MG63 (cell line): Measurements from ENCODE around the gene ZNF142. TPM values are rescaled to one million over a fixed set of nuclear protein-coding genes. Genes with fewer than 3 reads are reported as not detected.

Experiments
- DNase-seq: peaks from one replicate; pipeline ENCODE4 v3.0.0-alpha.2; 2020
- H3K27me3 ChIP-seq: fragments of 250-450 bp; sonication (Bioruptor Pico); 2 replicates; pipeline ENCODE4 v1.5.1; 2020; ENCODE audit warnings: mild to moderate bottlenecking, moderate library complexity
- H3K36me3 ChIP-seq: fragments of 250-450 bp; sonication (Bioruptor Pico); 2 replicates; pipeline ENCODE4 v1.5.1; 2020; ENCODE audit warnings: mild to moderate bottlenecking, moderate library complexity
- H3K4me3 ChIP-seq: fragments of 250-450 bp; sonication (Bioruptor Pico); 2 replicates; pipeline ENCODE4 v1.5.1; 2020; ENCODE audit warnings: mild to moderate bottlenecking, moderate library complexity
- H3K9me3 ChIP-seq: fragments of 250-450 bp; sonication (Bioruptor Pico); 2 replicates; pipeline ENCODE4 v1.5.1; 2020; ENCODE audit warnings: mild to moderate bottlenecking, moderate library complexity
- total RNA-seq: library from RNA; depleted of rRNA; stranded (reverse); fragments of >200 nt; shearing (Covaris generic); gene quantifications from 2 replicates; pipeline ENCODE4 v1.2.3, GENCODE V29; 2014; ENCODE audit warnings: low replicate concordance

The ZNF142 gene
- total RNA-seq, 1 experiment from 2014 or later = 2.6 TPM

DNA sequence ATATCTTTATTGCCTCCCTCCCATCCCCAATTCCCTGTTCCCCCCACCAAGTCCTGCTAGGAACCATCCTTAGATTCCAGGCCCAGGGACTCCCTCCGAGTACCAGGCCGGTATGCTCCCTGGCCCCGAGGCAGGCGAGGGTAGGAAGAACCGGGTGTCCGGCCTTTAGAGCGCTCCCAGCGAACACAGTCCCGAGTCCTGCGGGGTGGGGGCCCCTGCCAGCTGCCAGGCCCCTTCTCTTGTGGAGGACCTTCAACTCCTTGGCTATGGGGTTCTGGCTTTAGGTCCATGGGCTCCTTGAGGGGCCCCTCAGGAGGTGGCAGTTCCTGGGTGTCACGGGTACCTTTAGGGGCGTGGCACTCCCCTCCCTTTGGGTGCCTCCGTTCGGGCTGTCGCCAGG is 4.5 kb upstream of the ZNF142 start:
- peaks cover 56% of the 10 kb centered on the region for H3K36me3 ChIP-seq
- no peak overlapping the region for H3K4me3 ChIP-seq
- DNase-seq = no peak
- H3K9me3 ChIP-seq = no peaks in the 10 kb centered on the region
- H3K27me3 ChIP-seq = no peaks in the 10 kb centered on the region

DNA sequence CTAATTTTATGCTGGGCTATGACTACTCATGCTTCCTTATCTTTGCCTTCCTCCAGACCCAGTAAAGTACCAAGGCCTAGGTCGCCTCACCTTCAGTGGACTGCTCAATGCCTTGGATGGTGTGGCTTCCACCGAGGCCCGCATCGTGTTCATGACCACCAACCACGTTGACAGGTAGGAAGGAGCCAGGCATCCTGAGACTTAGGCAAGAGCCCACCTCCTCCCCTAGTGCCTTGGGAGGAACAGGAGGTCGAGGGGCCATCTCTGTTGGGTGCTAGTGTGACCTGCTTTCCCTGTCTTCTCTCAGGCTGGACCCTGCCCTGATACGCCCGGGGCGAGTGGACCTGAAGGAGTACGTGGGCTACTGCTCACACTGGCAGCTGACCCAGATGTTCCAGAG is 3.4 kb upstream of the ZNF142 start:
- no peaks in the 10 kb centered on the region for H3K27me3 ChIP-seq
- H3K9me3 ChIP-seq = no peaks in the 10 kb centered on the region
- DNase-seq = no peak
- H3K36me3 ChIP-seq = peaks cover 55% of the 10 kb centered on the region
- H3K4me3 ChIP-seq = no peak overlapping the region

DNA sequence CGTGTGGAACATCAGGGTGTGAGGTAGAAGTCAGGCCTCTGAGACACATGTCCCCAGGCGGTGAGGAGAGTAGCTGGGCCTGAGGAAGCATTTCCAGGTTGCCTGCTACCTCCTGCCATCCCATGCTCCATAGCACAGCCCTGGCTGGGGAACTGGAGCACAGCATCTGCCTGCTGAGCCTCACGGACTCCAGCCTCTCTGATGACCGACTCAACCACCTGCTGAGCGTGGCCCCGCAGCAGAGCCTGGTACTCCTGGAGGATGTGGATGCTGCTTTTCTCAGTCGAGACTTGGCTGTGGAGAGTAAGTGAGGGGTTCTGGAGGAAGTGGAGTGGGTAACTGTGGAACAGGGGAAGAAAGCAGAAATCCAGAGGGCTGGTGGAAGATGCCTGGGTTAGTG is 3.0 kb upstream of the ZNF142 start:
- H3K27me3 ChIP-seq = no peaks in the 10 kb centered on the region
- H3K9me3 ChIP-seq = no peaks in the 10 kb centered on the region
- H3K4me3 ChIP-seq = no peak overlapping the region
- DNase-seq = no peak
- peaks cover 55% of the 10 kb centered on the region for H3K36me3 ChIP-seq

DNA sequence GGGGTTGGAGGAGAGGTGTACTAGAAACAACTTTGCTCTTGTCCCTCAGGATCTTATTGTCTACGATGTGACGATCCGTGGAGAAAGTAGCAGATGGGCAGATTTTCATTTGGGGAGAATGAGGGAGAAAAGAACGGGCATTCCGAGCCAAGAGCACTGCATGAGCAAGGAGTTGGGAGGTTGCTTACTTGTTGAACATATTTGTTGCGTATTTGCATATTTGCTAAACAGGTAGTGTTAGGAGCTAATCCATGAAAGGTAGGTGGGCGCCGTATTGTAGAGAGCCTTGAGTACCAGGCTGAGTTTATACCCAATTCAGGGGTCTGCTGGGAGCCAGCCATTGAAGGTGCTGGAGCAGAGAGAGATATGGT is 550 bp upstream of the ZNF142 start:
- DNase-seq = no peak
- peak overlapping the region; percentile 70 for H3K4me3 ChIP-seq
- H3K9me3 ChIP-seq = no peaks in the 10 kb centered on the region
- H3K27me3 ChIP-seq = no peaks in the 10 kb centered on the region
- peaks cover 62% of the 10 kb centered on the region for H3K36me3 ChIP-seq

DNA sequence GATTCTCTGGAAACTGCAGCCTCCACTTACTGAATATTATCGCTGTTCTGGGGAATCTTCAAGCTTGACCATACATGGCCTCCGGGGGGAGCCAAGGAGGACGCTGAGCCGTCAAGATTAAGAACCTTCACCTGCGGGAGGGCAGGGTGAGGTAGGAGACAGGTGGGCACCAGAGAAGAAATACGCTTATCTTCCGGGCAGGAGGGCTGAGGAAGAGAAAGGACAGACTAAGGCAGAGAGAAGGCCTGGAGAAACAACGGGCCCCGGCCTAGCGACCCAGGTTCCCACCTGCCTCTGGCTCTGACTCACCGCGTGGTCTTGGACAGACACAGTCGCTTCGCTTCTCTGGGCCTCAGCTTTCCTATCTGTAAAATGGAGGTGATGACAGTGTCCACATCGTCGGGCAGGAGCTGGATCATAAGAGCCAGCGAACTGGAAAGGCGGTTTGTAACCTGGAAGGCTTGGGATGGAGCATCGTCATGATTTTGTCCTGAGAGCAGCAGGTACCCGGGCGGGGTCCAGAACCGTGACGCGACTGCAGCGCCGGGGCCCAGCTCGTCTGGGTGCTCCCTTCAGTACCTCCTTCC is 659 bp downstream of the ZNF142 start:
- DNase-seq = peak; percentile 28
- Histone ChIP-seq H3K9me3 (no peaks in the 10 kb centered on the region), H3K4me3 (peak overlapping the region; percentile 70), H3K27me3 (no peaks in the 10 kb centered on the region), H3K36me3 (peaks cover 59% of the 10 kb centered on the region)

DNA sequence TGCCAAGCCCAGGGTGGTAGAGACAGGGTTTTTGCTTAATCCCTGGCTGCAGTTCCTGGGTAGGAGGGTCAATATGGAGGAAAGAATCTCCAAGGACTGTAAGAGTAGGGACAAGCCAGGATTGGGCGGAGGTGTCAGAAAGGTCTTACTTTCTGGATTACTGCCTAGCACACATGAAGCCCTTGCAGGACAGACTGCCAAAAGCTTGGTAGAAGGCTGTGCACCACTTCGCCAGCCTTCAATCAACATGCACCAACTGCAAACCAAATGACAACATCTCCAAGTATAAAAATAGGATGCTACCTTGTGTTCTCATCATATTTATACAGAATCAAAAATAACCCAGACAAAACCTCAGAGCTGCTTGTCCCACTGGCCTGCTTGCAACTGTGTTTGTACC is 3.7 kb downstream of the ZNF142 start:
- no peak for DNase-seq
- peaks cover 60% of the 10 kb centered on the region for H3K36me3 ChIP-seq
- H3K27me3 ChIP-seq = no peaks in the 10 kb centered on the region
- H3K9me3 ChIP-seq = no peaks in the 10 kb centered on the region
- H3K4me3 ChIP-seq = no peak overlapping the region

DNA sequence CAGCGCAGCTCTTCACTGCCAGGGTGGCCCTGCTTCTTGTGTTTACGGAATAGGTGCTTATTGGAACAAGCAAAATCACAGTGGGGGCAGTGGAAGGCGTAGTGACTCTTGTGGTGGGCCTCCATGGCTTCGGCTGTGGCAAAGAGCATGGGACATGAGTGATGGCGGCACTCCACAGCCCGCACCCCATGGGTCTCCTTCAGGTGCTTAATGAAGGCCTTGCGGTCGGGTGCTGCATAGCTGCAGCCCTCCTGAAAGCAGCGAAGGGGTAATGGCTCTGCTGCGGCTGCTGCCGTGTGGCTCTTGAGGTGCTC is 10.7 kb downstream of the ZNF142 start:
- DNase-seq = no peak
- peaks cover 78% of the 10 kb centered on the region for H3K36me3 ChIP-seq
- no peak overlapping the region for H3K4me3 ChIP-seq
- H3K27me3 ChIP-seq = no peaks in the 10 kb centered on the region
- no peaks in the 10 kb centered on the region for H3K9me3 ChIP-seq

DNA sequence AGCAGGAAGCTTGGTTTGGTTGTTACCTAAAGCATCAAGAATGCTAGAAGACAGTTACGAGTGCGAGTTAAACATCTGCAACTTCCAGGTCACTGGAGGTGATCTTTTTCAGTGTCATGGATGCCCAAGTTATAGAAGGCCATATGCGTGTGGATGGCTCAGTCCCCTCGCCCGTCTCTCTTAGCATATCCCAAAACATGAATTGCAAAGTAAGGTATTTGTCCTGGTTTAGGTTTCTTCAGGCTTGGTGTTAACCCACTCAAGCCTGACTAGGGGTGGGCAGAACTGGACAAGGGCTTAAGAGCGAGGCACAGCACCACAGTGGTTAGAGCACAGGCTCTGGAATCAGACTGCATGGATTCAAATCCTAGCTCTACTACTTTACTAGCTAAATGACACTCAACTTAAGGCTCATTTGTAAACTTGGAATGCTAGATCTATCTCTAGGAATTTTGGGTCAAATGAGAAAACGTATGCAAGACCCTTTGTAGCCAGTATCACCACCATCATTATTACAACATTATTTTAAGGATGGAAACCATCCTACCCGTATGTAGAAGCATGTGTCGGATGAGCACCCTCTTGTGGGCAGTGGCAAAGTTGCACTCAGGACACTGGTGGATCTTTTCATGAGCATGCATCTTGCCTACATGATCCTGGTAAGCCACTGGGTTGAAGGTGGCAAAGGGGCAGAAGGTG is 11.2 kb downstream of the ZNF142 start:
- peaks cover 77% of the 10 kb centered on the region for H3K36me3 ChIP-seq
- H3K9me3 ChIP-seq = no peaks in the 10 kb centered on the region
- no peak overlapping the region for H3K4me3 ChIP-seq
- H3K27me3 ChIP-seq = no peaks in the 10 kb centered on the region
- peak; percentile 24 for DNase-seq

DNA sequence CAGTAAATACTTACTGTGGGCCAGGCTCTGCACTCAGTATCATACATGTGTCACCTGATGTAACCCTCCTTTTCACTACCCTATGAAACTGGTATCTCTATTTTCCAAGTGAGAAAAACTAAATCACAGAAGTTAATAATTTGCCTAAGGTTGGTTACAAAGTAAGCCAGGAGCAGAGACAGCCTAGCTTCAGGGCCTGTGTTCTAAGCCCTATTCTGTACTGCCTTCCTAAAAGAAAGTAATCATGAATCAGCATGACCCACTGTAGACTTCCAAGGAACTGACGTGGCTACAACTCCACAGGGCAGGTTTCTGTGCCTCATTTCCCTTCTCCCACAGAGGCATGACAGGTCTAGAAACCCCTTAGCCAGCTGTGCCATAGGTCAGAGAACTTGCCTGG is 14.3 kb downstream of the ZNF142 start:
- Histone ChIP-seq H3K36me3 (peaks cover 70% of the 10 kb centered on the region), H3K9me3 (no peaks in the 10 kb centered on the region), H3K4me3 (no peak overlapping the region), H3K27me3 (no peaks in the 10 kb centered on the region)
- no peak for DNase-seq

DNA sequence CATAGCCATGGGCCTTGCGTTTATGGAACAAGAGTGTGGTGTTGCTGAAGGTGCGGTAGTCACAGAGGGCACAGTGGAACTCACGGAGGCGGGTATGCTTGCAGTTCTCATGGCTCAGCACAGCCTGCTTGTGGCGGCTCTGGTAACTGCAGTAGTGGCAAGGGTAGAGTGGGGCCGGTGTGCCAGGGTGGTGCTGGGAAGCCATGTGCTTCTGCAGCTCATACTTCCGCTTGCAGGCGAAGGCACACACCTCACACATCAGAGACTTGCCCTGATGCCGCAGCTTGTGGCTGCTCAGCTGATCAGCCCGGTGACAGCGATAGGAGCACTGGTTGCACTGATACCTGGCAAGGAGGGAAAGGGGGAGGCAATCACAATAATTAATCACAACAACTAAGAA is 14.7 kb downstream of the ZNF142 start:
- no peak overlapping the region for H3K4me3 ChIP-seq
- no peaks in the 10 kb centered on the region for H3K27me3 ChIP-seq
- no peak for DNase-seq
- no peaks in the 10 kb centered on the region for H3K9me3 ChIP-seq
- H3K36me3 ChIP-seq = peaks cover 69% of the 10 kb centered on the region

DNA sequence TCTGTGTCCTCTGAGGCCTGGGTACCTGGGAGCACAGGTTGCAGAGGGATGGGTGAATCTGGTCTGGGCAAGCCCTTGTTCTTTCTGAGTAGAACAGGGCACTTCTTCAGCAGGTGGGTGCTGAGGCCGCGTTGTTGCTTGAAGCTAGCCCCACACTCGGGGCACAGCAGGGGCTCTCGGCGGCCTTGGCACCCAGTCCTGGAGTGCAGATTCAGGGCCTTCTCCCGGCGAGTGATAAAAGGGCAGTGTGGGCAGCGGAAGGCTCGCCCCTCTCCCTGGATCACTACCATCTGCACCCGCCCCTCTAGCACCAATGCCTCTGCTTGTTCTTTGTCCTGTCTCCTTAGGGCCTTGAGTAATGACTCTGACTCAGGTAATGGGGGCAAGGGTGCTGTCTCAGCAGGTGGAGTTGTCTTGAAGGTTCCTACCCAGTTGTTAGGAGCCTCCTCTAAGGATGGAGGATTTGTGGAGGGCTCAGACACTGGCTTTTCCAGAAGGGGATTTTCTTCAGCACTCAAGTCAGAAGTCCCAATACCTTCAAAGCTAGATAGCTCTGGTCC is 15.6 kb downstream of the ZNF142 start:
- H3K36me3 ChIP-seq = peaks cover 68% of the 10 kb centered on the region
- H3K9me3 ChIP-seq = no peaks in the 10 kb centered on the region
- no peak overlapping the region for H3K4me3 ChIP-seq
- DNase-seq = no peak
- H3K27me3 ChIP-seq = no peaks in the 10 kb centered on the region

DNA sequence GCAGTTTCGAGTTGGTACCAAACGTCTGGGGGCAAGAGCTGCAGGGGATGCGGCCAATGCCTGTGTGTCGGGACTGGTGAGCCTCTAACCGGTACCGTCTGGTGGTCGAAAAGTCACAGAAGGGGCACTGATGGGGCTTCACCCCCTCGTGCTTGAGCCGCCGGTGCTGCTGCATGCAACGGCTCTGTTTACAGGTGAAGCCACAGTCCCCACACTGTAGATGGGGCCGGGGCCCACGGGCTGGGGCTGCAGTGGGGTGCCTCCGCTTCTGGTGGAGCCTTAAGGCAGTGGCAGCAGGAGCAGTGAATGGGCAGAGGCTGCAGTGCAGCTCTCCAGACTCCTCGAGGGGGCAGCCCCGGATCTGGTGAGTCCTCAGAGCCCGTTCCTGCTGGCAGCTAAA is 16.6 kb downstream of the ZNF142 start:
- H3K36me3 ChIP-seq = peaks cover 68% of the 10 kb centered on the region
- H3K9me3 ChIP-seq = no peaks in the 10 kb centered on the region
- DNase-seq = no peak
- no peak overlapping the region for H3K4me3 ChIP-seq
- H3K27me3 ChIP-seq = no peaks in the 10 kb centered on the region

DNA sequence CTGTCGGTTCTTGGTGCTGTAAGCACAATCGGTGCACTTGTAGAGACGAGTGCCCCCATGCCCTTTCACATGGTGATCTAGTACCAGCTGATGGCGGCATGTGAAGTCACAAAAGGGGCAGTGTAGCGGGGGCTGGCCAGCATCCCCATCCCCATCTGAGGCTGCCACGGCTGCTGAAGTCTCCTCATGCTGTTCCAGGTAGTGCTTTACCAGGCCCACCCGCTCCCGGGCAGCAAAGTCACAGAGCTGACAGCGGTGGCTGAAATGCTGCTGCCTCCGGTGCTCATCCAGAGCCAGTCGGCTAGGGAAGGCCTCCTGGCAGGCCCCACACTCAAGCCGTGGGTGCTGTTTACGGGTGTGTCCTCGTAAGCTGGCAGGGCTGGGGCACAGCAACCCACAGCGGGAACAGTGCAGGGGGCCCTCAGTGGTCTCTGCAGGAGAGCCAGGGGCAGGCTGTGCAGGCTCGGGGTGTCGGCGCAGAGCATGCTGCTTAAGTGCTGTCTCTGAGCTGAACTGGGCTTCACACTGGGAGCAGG is 17.2 kb downstream of the ZNF142 start:
- no peak for DNase-seq
- Histone ChIP-seq H3K9me3 (no peaks in the 10 kb centered on the region), H3K4me3 (no peak overlapping the region), H3K27me3 (no peaks in the 10 kb centered on the region), H3K36me3 (peaks cover 69% of the 10 kb centered on the region)

DNA sequence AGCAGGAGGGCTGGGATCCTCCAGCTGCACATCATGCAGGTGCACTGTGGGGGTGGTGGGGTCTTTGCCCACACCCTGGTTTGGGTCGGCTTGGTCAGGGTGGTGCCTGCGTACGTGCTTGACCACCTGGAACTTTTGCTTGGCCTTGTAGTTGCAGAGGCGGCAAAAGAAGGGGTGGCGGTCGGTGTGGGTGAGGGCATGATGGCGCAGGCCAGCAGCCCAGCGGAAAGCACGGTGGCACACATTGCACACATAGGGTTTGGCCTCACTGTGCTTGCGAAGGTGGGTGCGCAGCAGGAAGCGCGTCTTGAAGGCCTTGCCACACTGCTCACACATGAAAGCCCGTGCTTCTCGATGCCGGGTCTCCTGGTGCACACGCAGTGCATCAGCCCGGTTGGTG is 21.1 kb downstream of the ZNF142 start:
- H3K4me3 ChIP-seq = no peak overlapping the region
- H3K36me3 ChIP-seq = peaks cover 64% of the 10 kb centered on the region

DNA sequence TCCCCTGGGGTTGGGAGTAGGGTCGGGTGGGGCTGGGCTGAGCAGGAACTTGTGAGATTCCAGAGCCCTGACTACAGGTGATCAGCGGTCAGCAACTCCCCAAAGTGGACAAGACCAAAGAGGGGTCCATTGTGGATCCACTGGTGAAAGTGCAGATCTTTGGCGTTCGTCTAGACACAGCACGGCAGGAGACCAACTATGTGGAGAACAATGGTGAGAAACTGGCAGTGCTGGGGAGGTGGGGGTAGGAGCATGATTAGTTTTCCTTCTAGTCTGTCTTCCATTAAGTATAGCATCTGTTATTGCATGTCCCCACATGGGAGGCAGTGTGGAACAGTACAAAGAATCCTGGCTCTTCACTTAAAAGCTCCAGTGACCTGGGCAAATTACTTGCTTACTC is 23.7 kb downstream of the ZNF142 start:
- no peaks in the 10 kb centered on the region for H3K9me3 ChIP-seq
- H3K27me3 ChIP-seq = no peaks in the 10 kb centered on the region
- peaks cover 51% of the 10 kb centered on the region for H3K36me3 ChIP-seq
- no peak overlapping the region for H3K4me3 ChIP-seq
- DNase-seq = no peak

More for the DNA sequence above, 21.1 kb downstream of the ZNF142 start:
- DNase-seq = no peak
- no peaks in the 10 kb centered on the region for H3K9me3 ChIP-seq
- no peaks in the 10 kb centered on the region for H3K27me3 ChIP-seq

DNA sequence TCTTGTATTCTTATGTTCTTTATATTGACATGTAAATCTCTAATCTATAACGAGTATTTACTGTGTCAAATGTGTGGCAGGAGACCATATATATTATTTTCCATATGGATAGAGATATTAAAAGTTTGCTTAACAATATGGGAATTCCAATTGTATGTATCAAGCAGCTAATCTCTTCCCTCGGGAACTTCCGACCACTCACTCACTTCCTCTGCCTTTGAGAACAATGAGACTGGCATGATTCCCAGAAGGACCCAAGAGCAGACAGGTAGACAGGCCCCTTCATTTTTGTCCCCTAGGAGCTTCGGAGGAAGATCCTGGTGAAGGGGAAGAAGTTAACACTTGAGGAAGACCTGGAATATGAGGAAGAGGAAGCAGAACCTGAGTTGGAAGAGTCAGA is 27.6 kb downstream of the ZNF142 start:
- H3K27me3 ChIP-seq = no peaks in the 10 kb centered on the region
- H3K9me3 ChIP-seq = no peaks in the 10 kb centered on the region
- H3K36me3 ChIP-seq = peaks cover 18% of the 10 kb centered on the region
- DNase-seq = no peak
- no peak overlapping the region for H3K4me3 ChIP-seq

DNA sequence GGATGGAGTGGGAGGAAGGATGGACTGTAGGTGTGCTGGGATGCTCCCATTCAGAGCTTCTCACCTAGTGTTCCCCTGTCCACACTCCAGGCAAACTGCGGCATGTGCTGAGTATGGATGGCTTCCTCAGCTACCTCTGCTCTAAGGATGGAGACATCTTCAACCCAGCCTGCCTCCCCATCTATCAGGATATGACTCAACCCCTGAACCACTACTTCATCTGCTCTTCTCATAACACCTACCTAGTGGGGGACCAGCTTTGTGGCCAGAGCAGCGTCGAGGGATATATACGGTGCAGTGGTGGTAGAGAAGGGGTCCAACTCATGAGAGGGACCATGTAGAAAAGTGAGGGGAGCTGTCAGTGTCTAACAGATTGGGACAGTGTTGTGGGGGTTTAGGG is 31.5 kb downstream of the ZNF142 start:
- no peaks in the 10 kb centered on the region for H3K27me3 ChIP-seq
- DNase-seq = no peak
- no peaks in the 10 kb centered on the region for H3K36me3 ChIP-seq
- H3K4me3 ChIP-seq = no peak overlapping the region
- H3K9me3 ChIP-seq = no peaks in the 10 kb centered on the region

DNA sequence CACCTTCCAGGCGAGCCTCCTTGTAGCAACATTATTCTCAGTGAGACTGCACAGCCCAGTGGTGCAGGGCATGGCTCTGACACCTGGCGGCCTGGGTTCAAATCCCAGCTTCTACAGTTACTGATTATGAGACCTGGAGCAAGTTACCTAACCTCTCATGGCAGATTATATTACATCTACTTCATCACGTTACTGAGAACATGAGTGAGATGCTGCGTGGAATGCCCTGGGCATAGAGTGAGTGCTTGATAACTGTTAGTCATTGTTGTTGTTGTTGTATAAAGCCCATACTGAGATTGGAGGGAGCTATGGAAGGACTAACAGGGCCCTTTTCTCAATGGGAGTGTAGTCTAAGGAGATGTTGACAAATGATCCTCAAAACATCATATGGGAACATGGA is 33.1 kb downstream of the ZNF142 start:
- DNase-seq = no peak
- Histone ChIP-seq H3K9me3 (no peaks in the 10 kb centered on the region), H3K27me3 (no peaks in the 10 kb centered on the region), H3K36me3 (no peaks in the 10 kb centered on the region), H3K4me3 (no peak overlapping the region)
